EH (cell line): ENCODE measurements around the gene WNT3A.

Source experiments
- DNase-seq: peaks from one replicate; pipeline ENCODE4 v3.0.0-alpha.2; 2015; ENCODE audit warnings: low read depth

Gene WNT3A

DNA sequence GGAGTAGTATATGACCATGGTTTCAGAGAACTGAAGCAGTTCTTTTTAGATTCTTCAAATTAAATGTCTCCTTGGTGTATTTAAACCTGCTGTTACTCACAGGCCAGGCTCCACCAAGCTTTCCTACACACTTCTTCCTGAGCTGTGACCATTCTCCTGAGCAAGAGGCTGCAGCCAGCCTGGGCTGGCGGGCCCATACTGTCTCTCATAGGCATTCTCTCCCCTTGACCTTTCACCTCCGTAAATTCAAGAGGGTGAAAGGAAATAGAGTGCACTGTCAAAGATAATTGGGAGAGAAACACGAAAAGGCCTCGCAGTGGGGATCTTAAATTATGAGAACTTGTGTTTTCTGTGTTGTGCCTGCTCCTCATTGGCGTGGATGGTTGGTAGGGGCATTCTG is 78.0 kb downstream of the WNT3A start:
- DNase-seq, result no peak

DNA sequence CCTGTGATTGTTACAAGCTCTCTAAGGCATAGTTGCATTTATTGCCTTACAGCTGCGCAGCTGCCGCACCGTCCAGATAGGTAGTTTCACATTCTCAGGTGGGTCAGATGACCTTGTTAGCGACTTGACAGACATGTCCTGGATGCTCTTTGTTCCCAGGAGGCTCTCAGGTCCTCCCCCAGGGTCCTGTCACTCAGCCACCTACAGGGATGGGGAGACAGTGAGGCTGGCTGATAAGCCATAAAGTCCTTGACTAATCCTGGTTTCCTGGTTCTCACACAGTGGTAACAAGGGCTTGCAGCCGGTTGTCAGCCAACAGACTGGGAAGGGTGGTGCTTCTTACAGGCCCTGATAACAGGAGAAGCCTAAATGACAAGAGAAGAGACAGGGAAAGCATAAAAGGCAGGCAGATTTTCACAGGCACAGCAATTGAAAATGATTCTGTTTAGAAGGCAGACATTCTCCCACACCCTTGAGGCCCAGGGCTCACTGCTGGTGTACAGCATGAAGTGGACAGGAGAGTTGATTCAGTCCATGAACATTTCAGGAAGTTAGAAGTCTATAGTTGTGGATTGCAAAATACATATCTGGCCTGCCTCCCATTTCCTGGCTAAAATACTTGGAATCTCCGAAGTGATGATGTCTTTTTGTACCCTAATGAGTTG is 78.6 kb downstream of the WNT3A start:
- peak; percentile 90 for DNase-seq

DNA sequence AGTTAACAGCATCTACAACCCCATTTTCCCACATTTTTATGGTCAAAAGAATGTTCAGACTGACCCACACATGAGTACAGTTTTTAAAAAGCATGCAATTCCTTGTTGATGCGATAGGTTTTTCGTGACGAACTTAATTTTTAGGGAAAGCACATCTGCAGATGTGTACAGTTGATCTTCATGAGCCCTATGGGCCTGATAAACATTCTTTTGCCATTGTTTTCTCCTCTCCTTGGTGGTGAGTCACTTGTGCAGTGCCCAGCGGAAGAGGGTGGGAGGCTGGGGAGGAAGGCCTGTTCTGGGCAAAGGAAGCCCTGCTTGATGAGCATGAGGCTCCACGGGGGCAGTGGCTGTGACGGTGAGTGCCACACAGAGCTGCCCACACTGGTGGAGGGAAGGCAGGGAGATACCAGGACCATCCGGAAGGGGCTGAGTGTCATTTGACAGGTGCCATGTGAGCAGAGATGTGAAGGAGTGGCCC is 81.0 kb downstream of the WNT3A start:
- peak; percentile 89 for DNase-seq

DNA sequence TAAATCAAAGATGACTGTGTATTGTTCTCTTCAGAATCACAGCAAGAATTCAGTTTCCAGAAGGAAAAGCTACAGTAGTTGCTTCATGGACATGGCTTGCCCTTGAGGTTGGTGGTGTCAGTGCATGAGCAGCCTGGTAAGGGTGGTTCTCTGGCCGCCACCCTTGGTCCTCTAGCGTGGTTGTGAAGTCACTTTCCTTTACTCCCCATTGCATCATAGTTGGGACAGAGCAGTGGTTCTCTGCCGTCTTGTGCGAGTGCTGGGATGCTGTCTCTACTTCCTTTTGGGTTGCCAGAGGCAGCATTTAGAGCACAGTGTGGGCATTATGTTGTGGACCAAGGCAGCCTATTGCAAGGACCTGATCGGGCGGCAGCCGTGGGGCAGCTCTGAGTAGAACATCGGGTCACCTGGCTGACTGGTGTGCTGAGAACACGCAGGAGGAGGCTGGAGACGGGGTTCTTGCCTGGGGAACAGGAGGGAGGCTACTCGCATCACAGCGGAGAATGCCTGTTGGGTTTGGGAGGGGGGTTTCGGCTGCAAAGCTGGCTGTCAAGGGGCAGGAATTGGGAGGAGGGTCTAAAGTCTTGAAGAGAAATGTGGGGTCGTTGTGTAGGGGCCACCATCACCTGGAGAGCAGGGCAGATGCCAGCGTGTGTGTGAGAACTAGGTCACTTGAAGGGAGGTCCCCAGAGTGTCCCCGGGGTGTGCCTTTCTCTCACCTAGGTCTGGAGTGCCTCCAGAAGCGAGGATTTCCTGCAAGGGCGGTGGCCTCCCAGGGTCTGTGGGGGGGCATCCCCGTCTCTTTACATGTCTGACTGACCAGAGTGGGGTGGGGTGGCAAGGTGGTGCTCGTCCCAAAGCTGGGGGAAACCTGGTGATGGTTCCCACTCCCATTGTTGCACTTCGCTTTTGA is 82.0 kb downstream of the WNT3A start:
- DNase-seq, result no peak

DNA sequence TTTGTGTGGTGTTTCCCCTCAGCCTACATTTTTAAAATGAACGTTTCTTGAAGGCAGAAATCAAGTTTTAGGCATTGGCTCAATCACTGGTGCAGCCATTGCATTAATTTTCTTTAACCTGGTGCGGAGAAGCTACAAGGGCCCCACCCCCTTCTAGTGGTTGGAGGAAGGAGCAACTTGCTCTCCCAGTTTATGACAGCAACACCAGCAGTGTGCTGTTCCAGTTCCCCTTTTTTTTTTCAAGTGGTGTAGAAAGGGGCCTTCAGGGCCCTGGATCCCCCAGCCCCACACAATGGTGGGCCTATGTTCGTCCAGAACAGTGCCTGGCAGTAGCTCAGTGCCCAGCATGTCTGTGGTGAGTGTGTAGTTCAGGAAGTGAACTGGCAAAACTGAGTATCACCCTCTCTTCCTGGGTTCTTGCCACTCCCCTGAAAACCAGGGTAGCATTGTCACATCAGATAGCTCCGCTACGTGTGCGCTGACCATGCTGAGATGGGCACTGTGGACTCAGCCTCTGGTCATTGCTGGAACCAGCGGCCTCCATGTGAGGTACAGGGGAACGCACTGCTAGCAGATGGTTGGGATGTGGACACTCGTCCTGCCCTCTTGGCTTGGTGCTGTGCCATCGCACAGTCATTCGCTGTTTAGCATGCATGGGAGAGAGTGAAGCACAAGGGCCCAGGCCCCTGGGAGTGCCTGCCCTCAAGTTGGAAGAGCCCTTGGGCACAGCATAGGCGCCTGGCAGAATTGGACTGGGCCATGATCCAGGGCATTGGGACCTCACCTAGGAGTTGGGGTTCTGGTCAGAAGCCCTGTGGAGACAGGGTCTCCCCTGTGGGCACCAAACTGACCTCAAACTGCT is 83.0 kb downstream of the WNT3A start:
- DNase-seq, result no peak

DNA sequence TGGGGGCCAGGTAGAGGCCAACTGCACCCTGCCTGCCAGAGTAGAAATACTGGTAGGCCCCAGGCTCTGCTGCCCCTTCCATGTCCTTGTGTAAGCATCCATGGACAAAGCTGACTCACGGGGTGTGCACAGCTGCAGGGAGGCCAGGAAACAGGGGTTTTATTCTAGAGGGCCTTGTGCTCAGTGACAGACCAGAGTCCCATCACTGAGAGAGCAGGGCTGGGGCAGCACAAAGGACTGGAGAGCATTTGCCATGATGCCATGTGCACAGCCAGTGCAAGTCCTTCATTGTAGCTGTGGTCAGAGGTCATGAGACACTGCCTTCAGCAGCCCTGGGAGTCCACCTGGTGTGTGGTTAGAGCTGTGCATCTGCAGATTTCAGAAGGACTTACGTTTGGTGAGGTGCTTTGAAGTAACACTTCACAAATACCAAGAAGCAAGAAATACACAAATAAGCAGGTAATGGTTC is 83.8 kb downstream of the WNT3A start:
- peak; percentile 27 for DNase-seq

DNA sequence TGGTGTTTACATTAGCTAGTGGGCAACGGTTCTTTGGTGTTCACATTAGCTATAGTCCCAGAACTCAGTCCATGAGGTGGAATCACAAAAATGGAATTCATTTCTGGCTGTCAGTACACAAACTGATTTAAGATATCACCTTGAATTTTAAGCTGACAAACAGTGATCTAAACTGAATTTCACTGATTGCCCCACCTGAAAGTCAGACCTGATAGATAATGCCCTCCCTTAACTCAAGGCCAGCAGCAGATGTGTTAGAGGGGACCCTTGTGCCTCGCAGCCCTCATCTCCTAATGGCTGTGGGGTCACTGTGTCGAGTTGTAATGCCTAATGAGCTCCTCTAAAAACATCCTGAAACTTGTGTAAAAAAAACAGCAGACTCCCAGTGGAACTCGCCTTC is 84.3 kb downstream of the WNT3A start:
- no peak for DNase-seq

DNA sequence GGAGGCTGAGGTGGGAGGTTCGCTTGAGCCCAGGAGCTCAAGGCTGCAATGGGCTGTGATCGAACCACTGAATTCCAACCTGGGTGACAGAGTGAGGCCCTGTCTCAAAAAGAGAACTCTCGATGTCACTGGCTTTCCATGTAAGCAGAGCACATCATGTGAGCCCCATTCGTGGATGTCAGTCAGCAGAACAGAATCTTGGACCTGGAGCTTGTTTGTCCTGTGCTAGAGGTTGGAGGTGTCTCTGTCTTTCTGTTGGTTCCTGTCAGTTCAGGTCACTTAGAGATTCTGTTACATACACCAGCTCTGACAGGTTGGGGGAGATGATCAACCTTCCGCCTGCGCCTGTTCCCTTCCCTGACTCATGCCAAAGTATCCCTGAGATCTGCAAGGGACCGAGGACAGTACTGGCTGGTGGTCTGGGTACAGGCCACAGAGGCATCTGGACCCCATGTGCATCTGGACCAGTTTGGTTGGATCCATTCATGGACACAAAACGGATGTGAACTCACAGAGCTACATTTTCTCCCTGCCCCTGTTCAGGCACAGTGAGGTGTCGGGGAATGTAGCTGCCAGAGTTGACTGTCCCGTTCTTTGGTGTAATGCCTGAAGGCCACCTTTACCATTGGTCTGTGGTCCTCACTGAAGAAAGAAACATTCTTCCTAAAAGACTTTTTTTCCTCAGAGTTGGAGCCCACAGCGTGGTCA is 85.7 kb downstream of the WNT3A start:
- DNase-seq, result no peak

DNA sequence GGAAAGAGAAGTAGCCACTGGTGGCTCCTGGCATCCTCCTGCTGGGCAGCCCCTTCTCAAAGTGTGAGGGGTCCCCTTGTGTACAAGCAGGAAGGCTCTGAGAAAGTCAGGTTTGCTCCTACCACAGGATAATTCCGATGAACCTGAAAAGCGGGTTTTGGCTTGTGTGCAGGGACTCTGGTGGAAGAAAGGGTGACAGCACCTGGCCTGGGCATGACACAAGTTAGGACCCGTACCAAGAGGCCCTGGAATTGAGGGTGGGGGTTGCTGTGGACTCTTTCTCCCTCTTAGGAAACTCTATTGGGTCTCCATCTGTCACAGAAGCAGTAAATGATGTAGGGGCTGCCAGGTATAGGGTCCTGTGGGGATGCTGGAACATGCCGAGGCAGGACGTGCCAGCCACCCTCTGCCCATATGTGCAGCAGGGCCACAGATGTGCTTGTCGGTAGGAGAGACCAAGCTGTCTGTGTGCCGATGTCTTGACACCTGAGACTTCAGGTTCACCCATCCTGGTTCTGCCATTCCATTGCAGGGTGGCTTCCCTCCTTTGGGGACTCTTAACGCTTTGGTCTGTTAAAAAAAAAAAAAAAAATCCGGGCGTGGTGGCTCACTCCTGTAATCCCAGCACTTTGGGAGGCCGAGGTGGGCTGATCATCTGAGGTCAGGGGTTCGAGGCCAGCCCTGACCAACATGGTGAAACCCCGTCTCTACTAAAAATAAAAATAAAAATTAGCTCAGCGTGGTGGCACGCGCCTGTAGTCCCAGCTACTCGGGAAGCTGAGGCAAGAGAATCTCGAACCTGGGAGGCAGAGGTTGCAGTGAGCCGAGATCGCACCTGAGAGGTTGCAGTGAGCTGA is 86.5 kb downstream of the WNT3A start:
- DNase-seq, result no peak

DNA sequence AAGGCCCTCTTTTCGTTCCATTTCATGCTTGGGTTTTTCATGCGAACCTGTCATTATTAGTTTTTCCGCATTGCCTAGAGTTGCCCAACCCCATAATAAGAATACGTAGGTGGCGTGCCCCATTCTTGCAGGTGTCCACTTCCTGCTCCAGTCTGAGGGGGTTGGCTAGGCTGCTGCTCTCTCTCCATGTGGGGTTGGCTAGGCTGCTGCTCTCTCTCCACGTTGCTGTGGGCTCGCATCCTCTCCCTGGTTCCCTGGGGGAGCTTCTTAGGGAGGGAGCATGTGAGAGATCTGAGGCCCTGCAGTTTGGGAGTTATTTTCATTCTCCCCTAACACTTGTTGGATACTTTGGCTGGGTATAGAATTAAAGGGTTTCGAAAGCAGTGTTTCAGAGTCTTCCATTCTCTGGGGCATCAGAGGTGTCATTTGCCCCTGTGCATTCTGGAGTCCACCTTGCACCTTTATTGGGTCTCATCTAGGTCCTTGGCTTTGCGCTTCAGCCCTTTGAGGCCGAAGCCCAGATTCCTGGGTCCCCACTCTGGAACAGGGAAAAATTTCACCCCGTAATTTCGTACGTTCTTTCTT is 87.7 kb downstream of the WNT3A start:
- DNase-seq, result no peak

DNA sequence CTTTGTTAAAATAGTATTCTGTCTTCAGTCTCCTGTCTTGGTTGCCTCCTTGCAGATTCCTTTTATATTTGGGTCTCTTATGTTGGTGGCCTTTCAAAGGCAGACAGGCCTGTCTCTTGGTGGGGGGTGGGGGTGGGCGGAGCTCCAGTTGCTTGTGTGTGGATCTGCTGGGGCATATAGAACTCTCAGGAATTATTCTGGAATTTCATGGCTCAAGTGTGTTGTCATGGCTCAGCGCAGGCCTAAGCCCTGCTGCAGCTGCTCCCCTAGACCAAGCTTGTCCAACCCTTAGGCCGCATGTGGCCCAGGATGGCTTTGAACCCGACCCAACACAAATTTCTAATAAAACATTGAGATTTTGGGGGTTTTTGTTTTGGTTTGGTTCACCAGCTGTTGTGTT is 88.4 kb downstream of the WNT3A start:
- no peak for DNase-seq

DNA sequence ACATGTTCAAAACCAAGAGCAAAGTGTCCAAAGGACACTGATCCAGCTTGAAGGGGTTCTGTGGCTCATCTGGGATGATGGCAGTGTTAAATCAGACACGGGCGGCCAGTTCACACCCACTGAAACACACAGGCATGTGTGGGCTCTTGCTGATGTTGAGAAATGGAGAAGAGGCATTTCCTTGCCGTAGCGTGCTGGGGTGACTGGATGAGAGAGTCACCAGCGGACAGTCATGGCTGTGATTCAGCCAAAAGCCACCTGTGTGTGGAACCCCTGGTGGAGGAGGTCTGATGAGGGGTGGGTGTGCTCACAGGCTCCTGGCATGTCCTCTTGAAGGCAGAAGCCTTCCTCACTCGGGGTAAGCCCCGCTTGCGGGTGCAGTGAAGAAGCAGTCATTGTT is 89.1 kb downstream of the WNT3A start:
- no peak for DNase-seq

DNA sequence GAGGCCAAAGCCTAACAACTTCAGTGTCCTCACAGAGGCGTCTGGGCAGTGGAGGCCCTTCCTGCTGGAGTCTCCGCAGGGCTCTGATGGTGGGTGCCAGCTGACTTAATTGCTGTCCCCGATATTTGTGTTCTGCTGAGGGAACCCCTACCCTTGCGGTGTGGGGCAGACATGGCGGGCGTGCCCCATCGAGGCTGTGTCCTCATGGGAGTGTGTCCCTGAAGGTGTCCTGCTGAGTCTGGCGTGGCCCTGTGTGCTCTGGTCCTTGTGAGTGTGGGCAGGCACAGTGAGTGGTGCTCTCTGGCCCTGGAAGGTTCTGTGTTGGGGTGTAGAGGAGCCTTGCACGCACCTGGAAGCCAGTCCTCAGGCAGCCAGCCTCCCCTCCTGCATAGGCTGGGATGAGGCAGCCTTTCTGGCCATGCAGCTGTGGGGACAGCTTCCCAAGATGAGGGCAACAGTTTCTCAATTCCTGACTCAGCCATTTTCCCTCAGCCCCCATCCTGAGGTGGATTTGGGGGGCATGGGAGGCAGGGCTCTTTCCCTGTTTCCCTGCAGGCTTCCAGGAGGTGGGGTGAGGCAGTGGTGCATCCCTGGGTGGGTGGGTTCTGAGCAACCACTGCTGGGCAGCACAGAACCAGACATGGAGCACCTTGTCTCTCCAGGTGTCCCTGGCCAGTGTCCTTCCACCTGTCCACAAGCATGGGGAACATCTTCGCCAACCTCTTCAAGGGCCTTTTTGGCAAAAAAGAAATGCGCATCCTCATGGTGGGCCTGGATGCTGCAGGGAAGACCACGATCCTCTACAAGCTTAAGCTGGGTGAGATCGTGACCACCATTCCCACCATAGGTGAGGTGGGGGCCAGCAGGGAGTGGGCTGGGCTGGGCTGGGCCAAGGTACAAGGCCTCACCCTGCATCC is 89.9 kb downstream of the WNT3A start:
- no peak for DNase-seq

DNA sequence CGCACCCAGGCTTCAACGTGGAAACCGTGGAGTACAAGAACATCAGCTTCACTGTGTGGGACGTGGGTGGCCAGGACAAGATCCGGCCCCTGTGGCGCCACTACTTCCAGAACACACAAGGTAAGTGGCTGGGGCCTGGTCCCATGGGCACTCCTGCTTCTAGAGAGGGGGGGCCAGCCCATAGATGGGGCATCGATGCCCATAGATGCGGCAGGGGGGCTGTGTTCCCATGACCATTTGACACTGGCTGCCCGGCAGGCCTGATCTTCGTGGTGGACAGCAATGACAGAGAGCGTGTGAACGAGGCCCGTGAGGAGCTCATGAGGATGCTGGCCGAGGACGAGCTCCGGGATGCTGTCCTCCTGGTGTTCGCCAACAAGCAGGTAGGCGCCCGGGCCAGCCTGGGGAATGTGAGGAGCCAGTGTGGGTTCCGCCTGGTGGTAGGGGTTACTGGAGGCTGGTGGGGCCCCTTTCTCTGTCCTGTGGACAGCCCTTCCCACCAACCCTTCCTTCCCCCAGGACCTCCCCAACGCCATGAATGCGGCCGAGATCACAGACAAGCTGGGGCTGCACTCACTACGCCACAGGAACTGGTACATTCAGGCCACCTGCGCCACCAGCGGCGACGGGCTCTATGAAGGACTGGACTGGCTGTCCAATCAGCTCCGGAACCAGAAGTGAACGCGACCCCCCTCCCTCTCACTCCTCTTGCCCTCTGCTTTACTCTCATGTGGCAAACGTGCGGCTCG is 90.7 kb downstream of the WNT3A start:
- no peak for DNase-seq

DNA sequence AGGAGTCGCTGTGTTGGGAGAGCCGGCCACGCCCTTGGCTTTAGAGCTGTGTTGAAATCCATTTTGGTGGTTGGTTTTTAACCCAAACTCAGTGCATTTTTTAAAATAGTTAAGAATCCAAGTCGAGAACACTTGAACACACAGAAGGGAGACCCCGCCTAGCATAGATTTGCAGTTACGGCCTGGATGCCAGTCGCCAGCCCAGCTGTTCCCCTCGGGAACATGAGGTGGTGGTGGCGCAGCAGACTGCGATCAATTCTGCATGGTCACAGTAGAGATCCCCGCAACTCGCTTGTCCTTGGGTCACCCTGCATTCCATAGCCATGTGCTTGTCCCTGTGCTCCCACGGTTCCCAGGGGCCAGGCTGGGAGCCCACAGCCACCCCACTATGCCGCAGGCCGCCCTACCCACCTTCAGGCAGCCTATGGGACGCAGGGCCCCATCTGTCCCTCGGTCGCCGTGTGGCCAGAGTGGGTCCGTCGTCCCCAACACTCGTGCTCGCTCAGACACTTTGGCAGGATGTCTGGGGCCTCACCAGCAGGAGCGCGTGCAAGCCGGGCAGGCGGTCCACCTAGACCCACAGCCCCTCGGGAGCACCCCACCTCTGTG is 91.6 kb downstream of the WNT3A start:
- DNase-seq, result no peak

DNA sequence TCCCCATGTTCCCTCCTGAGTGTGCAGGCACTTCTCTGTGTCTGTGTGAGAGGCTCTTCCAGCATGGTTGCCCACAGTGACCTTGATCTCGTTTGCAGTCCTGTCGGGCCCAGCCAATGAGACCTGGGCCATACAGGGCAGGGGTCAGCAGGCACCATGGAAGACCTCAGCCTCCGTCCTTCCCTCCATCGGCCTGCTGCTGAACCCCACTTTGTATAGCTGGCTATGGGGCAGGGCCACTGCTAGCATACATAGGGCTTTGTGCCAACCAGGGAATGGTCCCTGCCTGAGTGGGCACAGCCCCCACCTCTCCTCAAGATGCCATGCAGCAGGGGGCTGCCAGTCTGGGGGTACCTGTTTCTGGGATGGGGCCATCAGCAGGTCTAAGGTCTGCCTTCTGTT is 92.5 kb downstream of the WNT3A start:
- DNase-seq, result no peak

DNA sequence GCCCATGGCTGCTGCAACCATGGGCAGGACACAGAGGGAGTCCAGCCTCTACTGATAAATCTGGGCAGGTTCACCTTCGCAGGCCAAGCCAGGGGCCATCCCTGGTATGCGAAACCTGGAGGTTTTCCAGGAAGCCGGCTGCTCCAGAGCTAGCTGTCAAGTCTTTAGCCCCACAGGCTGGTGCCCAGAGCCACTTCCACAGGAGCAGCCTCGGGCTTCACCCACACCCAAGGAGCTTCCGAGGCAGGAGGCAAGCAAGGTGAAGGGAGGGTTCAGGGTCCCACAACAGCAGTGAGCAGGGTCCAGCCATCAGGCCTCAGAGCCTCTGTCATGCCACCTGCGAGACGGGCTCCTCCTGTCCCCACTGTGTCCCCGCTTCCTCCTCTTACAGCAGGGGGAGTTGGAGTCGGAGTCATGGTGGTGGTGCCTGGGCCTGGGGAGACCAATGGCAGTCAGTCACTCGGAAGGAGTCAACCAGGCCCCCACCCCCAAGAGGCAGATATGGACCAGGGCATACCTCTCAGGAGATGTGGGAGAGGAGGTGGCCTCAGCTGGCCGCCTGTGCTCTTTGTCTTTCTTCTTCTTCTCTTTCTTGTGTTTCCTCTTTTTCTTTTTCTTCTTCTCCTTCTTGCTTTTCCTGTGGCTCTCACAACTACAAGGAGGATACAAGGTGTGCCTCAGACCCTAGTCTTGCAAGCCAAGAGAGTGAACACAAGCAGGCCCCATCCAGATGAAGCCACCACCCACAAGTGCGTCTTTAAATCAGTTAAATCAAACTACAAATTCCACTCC is 94.2 kb downstream of the WNT3A start:
- DNase-seq, result no peak
